GM18868 (cell line): Measurements from ENCODE around the gene OR4C15.

Experiments used
- ATAC-seq: cut with Tn5 transposase; IDR thresholded peaks from one replicate; pipeline ENCODE4 v1.9.1; 2021; ENCODE audit warnings: mild to moderate bottlenecking, moderate library complexity; ENCODE audit not compliant: unreplicated experiment

OR4C15 gene

DNA sequence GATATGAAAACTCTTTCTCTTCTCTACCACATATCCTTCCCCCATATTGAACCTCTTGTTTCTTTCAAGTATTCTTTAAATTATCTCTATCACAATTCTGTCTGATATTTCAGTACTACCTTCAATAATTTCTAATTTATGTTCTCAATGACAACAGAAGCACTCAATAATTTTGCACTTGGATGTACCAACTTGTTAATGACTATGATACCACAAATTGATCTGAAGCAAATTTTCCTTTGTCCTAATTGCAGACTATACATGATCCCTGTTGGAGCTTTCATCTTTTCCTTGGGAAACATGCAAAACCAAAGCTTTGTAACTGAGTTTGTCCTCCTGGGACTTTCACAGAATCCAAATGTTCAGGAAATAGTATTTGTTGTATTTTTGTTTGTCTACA is at the start of gene OR4C15:
TSS of gene OR4C15 (plus strand) at position 301 of the 400 bp plus-strand sequence. CDS start at position 301, 0 bp downstream.
- ATAC-seq: no peak

- ATAC-seq: no peak
Observed at GRCh38 chr11:55571828-55572227, 17.6 kb downstream of the OR4C15 start, which contains the start of gene OR4C16. Gene OR4C16 (plus strand): TSS chr11:55572128. CDS start chr11:55572128, 0 bp downstream.

DNA sequence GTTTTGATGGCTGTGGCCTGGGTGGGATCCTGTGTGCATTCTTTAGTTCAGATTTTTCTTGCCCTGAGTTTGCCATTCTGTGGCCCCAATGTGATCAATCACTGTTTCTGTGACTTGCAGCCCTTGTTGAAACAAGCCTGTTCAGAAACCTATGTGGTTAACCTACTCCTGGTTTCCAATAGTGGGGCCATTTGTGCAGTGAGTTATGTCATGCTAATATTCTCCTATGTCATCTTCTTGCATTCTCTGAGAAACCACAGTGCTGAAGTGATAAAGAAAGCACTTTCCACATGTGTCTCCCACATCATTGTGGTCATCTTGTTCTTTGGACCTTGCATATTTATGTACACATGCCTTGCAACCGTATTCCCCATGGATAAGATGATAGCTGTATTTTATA is 18.3 kb downstream of the OR4C15 start:
- no peak for ATAC-seq
